DND-41 (cell line): ENCODE data around the gene MOBP.

Experiments used
- ATAC-seq: fragments of 200-7000 bp; cut with Tn5 transposase; 3 replicates; pipeline ENCODE4 v1.9.1; 2021; ENCODE audit warnings: low read depth; ENCODE audit not compliant: insufficient read depth
- DNase-seq: peaks from one replicate; pipeline ENCODE4 v3.0.0-alpha.2; 2020
- H2AFZ ChIP-seq: 2 replicates; pipeline ENCODE4 v1.6.0; 2012; ENCODE audit warnings: low read depth, low read length
- H3K27ac ChIP-seq: 2 replicates; pipeline ENCODE4 v1.5.1; 2012; ENCODE audit warnings: low read length, inconsistent platforms
- H3K27me3 ChIP-seq: fragments of 200-600 bp; sonication (generic); 2 replicates; pipeline ENCODE4 v1.6.0; 2012; ENCODE audit warnings: low read length, mild to moderate bottlenecking, inconsistent platforms; ENCODE audit not compliant: insufficient read depth, poor library complexity
- H3K36me3 ChIP-seq: 2 replicates; pipeline ENCODE4 v1.5.1; 2012; ENCODE audit warnings: low read length, inconsistent platforms; ENCODE audit not compliant: insufficient read depth
- H3K4me1 ChIP-seq: 2 replicates; pipeline ENCODE4 v1.5.1; 2012; ENCODE audit warnings: mild to moderate bottlenecking, low read length; ENCODE audit not compliant: insufficient read depth
- H3K4me2 ChIP-seq: 2 replicates; pipeline ENCODE4 v1.6.0; 2012; ENCODE audit warnings: mild to moderate bottlenecking, moderate library complexity, low read length, inconsistent platforms; ENCODE audit not compliant: insufficient read depth
- H3K4me3 ChIP-seq, 2 experiments: fragments of 200-600 bp in 1 of 2; shearing (Covaris generic) in 1 of 2; 2 replicates each; pipeline ENCODE4 v1.5.1; 2012 to 2016; ENCODE audit warnings: inconsistent platforms in 2 of 2, low read length in 2 of 2, mild to moderate bottlenecking in 2 of 2, low read depth in 1 of 2, moderate library complexity in 1 of 2
- H3K79me2 ChIP-seq: 2 replicates; pipeline ENCODE4 v1.6.0; 2012; ENCODE audit warnings: low read length, inconsistent platforms; ENCODE audit not compliant: insufficient read depth
- H3K9ac ChIP-seq: 2 replicates; pipeline ENCODE4 v1.6.0; 2012; ENCODE audit warnings: low read depth, mild to moderate bottlenecking, inconsistent platforms, low read length, moderate library complexity
- H3K9me3 ChIP-seq: 2 replicates; pipeline ENCODE4 v1.5.1; 2012; ENCODE audit warnings: low read length, moderate library complexity, mild to moderate bottlenecking, inconsistent platforms; ENCODE audit not compliant: insufficient read depth, severe bottlenecking
- H4K20me1 ChIP-seq: 2 replicates; pipeline ENCODE4 v1.6.0; 2012; ENCODE audit warnings: low read length; ENCODE audit not compliant: insufficient read depth
- CTCF ChIP-seq: IDR thresholded peaks from 2 replicates; pipeline ENCODE4 v1.5.1; 2012; ENCODE audit warnings: borderline replicate concordance, low read length, moderate library complexity, mild to moderate bottlenecking; ENCODE audit not compliant: poor library complexity, severe bottlenecking; ENCODE audit errors: extremely low read depth
- EZH2 ChIP-seq: IDR thresholded peaks from 3 replicates; pipeline ENCODE4 v1.6.1; 2012; ENCODE audit warnings: borderline replicate concordance, low read depth, mild to moderate bottlenecking, moderate library complexity, low read length, inconsistent platforms; ENCODE audit not compliant: severe bottlenecking

MOBP gene

GRCh38 chr3:39478226-39478625 lies 10.7 kb downstream of the MOBP start:
- Histone ChIP-seq H3K4me2 (no peak overlapping the region), H3K36me3 (no peaks in the 10 kb centered on the region), H3K79me2 (no peaks in the 10 kb centered on the region), H3K9me3 (peaks cover 5% of the 10 kb centered on the region), H2AFZ (no peak overlapping the region), H3K9ac (no peak overlapping the region), H3K27ac (no peak overlapping the region), H4K20me1 (no peaks in the 10 kb centered on the region), H3K27me3 (peaks cover 6% of the 10 kb centered on the region), H3K4me1 (no peaks in the 10 kb centered on the region), H3K4me3 (no peak overlapping the region)
- ATAC-seq, result no peak
- no peak for TF ChIP-seq CTCF
- no peak for TF ChIP-seq EZH2
- DNase-seq, result no peak

- DNase-seq, result no peak
- H3K9ac ChIP-seq, result no peak overlapping the region
Measured at GRCh38 chr3:39479701-39480414, 12.4 kb downstream of the MOBP start.

GRCh38 chr3:39485547-39485946 lies 18.1 kb downstream of the MOBP start:
- Histone ChIP-seq H3K4me2 (no peak overlapping the region), H3K36me3 (no peaks in the 10 kb centered on the region), H4K20me1 (no peaks in the 10 kb centered on the region), H3K9ac (no peak overlapping the region), H3K9me3 (no peaks in the 10 kb centered on the region), H3K4me3 (no peak overlapping the region), H3K4me1 (no peaks in the 10 kb centered on the region), H2AFZ (no peak overlapping the region), H3K27ac (no peak overlapping the region), H3K27me3 (peaks cover 4% of the 10 kb centered on the region), H3K79me2 (no peaks in the 10 kb centered on the region)
- ATAC-seq, result no peak
- DNase-seq, result no peak
- TF ChIP-seq CTCF (no peak), EZH2 (no peak)

More at GRCh38 chr3:39479701-39480414, 12.4 kb downstream of the MOBP start:
- Histone ChIP-seq H3K36me3 (no peaks in the 10 kb centered on the region), H3K27me3 (peaks cover 4% of the 10 kb centered on the region), H2AFZ (no peak overlapping the region), H3K27ac (no peak overlapping the region), H4K20me1 (no peaks in the 10 kb centered on the region), H3K79me2 (no peaks in the 10 kb centered on the region), H3K4me3 (no peak overlapping the region), H3K9me3 (peaks cover 5% of the 10 kb centered on the region), H3K4me2 (no peak overlapping the region), H3K4me1 (no peaks in the 10 kb centered on the region)
- TF ChIP-seq CTCF (no peak), EZH2 (no peak)
- ATAC-seq, result no peak

GRCh38 chr3:39491014-39491413 lies 23.5 kb downstream of the MOBP start:
- Histone ChIP-seq H2AFZ (no peak overlapping the region), H3K4me3 (no peak overlapping the region), H3K9ac (no peak overlapping the region), H3K79me2 (no peaks in the 10 kb centered on the region), H4K20me1 (no peaks in the 10 kb centered on the region), H3K27ac (no peak overlapping the region), H3K9me3 (no peaks in the 10 kb centered on the region), H3K27me3 (peaks cover 21% of the 10 kb centered on the region), H3K4me2 (no peak overlapping the region), H3K36me3 (no peaks in the 10 kb centered on the region), H3K4me1 (no peaks in the 10 kb centered on the region)
- no peak for DNase-seq
- no peak for TF ChIP-seq CTCF
- ATAC-seq, result no peak
